ENCODE measurements around the gene MYLK. TPM values are rescaled to one million over a fixed set of nuclear protein-coding genes. Genes with fewer than 3 reads are reported as not detected.

Gene MYLK
- total and polyA plus RNA-seq, 9 of the 15 experiments (the other 6 are each of a cell fraction or from before 2014, with no cell fraction given) = 0.11 to 0.53 (median 0.18) TPM; not detected in 2

DNA sequence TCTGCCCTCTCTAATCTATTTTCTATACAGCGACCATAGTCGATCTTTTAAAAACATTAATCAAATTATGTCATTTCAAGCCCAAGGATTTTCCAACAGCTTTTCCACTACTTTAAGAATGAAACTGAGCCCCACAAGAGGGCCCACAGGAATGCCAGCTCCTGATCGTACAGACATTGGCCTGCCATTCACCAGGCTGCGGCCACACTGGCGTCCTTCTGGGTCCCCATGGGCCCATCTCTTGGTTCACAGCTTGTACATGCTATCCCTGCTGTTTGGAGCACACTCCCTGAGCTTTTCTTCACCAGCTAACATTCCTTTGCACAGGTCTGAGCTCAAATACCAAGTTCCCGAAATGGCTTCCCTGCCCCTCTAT is 149.6 kb downstream of the MYLK start:
- Histone ChIP-seq H3K9me1 (ENCODE audit: control insufficient read depth, insufficient read depth, low read length) (no peaks in the 10 kb centered on the region), H3K27me3 (ENCODE audit: control insufficient read depth in 2 of 2, insufficient read depth in 2 of 2, low read length in 2 of 2) (peaks cover 6 to 30% of the 10 kb centered on the region in 2 experiments; a peak in 4 of 5 replicates), H3K4me1 (replicated peaks in 1 of 2; ENCODE audit: control insufficient read depth in 2 of 2, insufficient read depth in 2 of 2, low read length in 2 of 2) (no peaks in the 10 kb centered on the region), H3K9me3 (replicated peaks; ENCODE audit: control insufficient read depth, insufficient read depth, low read depth, low read length) (no peaks in the 10 kb centered on the region), H2AFZ (ENCODE audit: low read depth, low read length) (no peak overlapping the region), H3K4me3 (no peak overlapping the region), H3K36me3 (ENCODE audit: control insufficient read depth, insufficient read depth, low read length) (no peaks in the 10 kb centered on the region), H3K27ac (ENCODE audit: extremely low read depth, low read depth, low read length) (no peak overlapping the region), H3K79me2 (ENCODE audit: control insufficient read depth, insufficient read depth, low read length) (no peaks in the 10 kb centered on the region), H3K4me2 (ENCODE audit: insufficient read depth, low read length) (no peak overlapping the region), H4K20me1 (replicated peaks; ENCODE audit: control insufficient read depth, insufficient read depth, low read length) (no peaks in the 10 kb centered on the region), H3K9ac (ENCODE audit: insufficient read depth in 1 of 2, low read depth in 2 of 2, low read length in 2 of 2) (no peak overlapping the region)
- FAIRE-seq (no peak), DNase-seq (ENCODE audit: extremely low read depth in 1 of 4, low spot score in 3 of 4) (no peak), ATAC-seq (no peak)
- intact Hi-C loops (cut with micrococcal nuclease) = no loop called here
- WGBS (ENCODE audit: insufficient coverage, low coverage, missing lambda C conversion rate) = 2% methylated on average over 6 of the region's 6 CpGs
- in situ Hi-C loops (cut with MboI) = no loop called here
- no TSS peak for BruUV-seq (replicated peaks)
- POLR2A ChIA-PET = interaction anchor here (0.5 kb wide), 1 partner anchor 732 kb away, joined by 3 read pairs; no protein-coding TSS in a partner anchor
- CTCF ChIA-PET (ENCODE audit: low intra/inter-chr PET ratio) = no interaction called here
- TF ChIP-seq, protein P1, sequence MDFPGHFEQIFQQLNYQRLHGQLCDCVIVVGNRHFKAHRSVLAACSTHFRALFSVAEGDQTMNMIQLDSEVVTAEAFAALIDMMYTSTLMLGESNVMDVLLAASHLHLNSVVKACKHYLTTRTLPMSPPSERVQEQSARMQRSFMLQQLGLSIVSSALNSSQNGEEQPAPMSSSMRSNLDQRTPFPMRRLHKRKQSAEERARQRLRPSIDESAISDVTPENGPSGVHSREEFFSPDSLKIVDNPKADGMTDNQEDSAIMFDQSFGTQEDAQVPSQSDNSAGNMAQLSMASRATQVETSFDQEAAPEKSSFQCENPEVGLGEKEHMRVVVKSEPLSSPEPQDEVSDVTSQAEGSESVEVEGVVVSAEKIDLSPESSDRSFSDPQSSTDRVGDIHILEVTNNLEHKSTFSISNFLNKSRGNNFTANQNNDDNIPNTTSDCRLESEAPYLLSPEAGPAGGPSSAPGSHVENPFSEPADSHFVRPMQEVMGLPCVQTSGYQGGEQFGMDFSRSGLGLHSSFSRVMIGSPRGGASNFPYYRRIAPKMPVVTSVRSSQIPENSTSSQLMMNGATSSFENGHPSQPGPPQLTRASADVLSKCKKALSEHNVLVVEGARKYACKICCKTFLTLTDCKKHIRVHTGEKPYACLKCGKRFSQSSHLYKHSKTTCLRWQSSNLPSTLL (IDR thresholded peaks at IDR 0.05) = no peak
- no peak for TF ChIP-seq ZKSCAN1 (IDR thresholded peaks at IDR 0.05; ENCODE audit: low read depth, low read length)
- TF ChIP-seq, protein P2, sequence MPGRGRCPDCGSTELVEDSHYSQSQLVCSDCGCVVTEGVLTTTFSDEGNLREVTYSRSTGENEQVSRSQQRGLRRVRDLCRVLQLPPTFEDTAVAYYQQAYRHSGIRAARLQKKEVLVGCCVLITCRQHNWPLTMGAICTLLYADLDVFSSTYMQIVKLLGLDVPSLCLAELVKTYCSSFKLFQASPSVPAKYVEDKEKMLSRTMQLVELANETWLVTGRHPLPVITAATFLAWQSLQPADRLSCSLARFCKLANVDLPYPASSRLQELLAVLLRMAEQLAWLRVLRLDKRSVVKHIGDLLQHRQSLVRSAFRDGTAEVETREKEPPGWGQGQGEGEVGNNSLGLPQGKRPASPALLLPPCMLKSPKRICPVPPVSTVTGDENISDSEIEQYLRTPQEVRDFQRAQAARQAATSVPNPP (IDR thresholded peaks at IDR 0.05; ENCODE audit: borderline replicate concordance, insufficient read depth, insufficient read length) = no peak
- TF ChIP-seq, protein P3, sequence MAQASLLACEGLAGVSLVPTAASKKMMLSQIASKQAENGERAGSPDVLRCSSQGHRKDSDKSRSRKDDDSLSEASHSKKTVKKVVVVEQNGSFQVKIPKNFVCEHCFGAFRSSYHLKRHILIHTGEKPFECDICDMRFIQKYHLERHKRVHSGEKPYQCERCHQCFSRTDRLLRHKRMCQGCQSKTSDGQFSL (CRISPR knock-in tag; IDR thresholded peaks at IDR 0.05) = no peak
- TF ChIP-seq, protein P3 (tag; IDR thresholded peaks at IDR 0.05) = no peak
- TF ChIP-seq NBN (IDR thresholded peaks at IDR 0.05; ENCODE audit: low read depth) = no peak
- TF ChIP-seq SP1 (CRISPR knock-in tag; IDR thresholded peaks at IDR 0.05) = no peak
- TF ChIP-seq ZNF75A (CRISPR knock-in tag; IDR thresholded peaks at IDR 0.05) = no peak
- TF ChIP-seq, protein P4, sequence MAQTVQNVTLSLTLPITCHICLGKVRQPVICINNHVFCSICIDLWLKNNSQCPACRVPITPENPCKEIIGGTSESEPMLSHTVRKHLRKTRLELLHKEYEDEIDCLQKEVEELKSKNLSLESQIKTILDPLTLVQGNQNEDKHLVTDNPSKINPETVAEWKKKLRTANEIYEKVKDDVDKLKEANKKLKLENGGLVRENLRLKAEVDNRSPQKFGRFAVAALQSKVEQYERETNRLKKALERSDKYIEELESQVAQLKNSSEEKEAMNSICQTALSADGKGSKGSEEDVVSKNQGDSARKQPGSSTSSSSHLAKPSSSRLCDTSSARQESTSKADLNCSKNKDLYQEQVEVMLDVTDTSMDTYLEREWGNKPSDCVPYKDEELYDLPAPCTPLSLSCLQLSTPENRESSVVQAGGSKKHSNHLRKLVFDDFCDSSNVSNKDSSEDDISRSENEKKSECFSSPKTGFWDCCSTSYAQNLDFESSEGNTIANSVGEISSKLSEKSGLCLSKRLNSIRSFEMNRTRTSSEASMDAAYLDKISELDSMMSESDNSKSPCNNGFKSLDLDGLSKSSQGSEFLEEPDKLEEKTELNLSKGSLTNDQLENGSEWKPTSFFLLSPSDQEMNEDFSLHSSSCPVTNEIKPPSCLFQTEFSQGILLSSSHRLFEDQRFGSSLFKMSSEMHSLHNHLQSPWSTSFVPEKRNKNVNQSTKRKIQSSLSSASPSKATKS (CRISPR knock-in tag; IDR thresholded peaks at IDR 0.05) = no peak
- TF ChIP-seq ESRRA (IDR thresholded peaks at IDR 0.05; ENCODE audit: borderline replicate concordance, low read depth) = no peak
- no peak for TF ChIP-seq MYC (IDR thresholded peaks at IDR 0.05; ENCODE audit: low read depth, low read length)
- TF ChIP-seq MYC (CRISPR knock-in tag; IDR thresholded peaks at IDR 0.05; ENCODE audit: borderline replicate concordance, low read depth) = no peak
- TF ChIP-seq SRSF9 (IDR thresholded peaks at IDR 0.05; ENCODE audit: borderline replicate concordance, low read depth, low read length) = no peak
- TF ChIP-seq MTA1 (IDR thresholded peaks at IDR 0.05; ENCODE audit: borderline replicate concordance) = no peak
- TF ChIP-seq ZNF143 (CRISPR knock-in tag; IDR thresholded peaks at IDR 0.05) = no peak

All from K562 (cell line).